NCI-H146 treated with DMSO at 0.1 percent for 48 hours (cell line): ENCODE data around the gene CADPS.

ENCODE experiments used
- DNase-seq: peaks from one replicate; lab custom pipeline; 2025; ENCODE audit not compliant: unreplicated experiment; lab: John Stamatoyannopoulos, UW

CADPS gene

DNA sequence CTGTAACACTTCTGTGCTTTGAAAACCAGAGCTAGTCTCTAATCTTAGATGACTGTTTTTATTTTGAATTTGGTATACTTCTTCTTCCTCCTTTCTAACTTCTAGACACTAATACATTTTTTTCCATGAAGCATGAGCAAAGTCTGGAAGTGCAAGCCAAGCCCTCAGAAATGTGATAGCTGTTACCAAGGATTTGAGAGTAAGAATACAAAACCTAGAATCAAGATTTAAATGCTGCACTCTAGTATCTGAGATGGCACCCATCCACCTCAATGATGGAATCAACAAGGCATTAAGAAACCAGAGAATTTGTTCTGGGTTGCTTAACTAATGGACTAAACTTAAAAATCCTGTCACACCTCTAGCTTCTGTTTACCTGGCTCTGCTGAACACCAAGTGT, 511.0 kb downstream of the CADPS start:
- DNase-seq = no peak

DNA sequence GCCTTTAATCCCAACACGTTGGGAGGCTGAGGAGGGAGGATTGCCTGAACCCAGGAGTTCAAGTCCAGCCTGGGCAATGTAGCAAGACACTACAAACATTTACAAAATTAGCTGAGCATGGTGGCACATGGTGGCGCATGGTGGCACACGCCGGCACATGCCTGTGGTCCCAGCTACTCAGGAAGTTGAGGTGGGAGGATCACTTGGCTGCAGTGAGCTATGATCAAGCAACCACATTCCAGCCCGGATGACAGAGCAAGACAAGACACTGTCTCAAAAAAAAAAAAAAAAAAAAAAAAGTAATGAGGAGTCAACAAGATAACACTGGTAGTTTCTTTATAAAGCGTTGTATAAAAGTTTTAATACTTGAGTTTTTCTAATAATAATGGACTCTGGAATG, 511.9 kb downstream of the CADPS start:
- DNase-seq = no peak

DNA sequence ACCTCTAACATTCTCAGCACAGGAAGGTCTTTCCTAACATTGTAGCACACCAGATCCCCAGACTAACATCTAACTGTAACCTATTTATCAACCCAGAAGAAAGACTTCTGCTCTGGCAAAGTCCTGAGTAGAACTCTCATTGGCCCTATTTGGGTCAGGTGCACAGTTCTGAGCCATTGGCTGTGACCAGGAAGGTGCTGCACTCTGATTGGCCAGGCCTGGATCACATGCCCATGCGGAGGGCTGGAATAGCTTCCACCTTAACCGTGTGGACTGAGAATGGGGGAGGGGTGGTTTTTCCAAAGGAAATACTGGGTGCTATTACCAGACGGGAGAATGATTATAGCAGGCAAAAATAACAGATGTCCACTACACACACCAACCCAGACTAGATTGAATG, 513.4 kb downstream of the CADPS start:
- no peak for DNase-seq

DNA sequence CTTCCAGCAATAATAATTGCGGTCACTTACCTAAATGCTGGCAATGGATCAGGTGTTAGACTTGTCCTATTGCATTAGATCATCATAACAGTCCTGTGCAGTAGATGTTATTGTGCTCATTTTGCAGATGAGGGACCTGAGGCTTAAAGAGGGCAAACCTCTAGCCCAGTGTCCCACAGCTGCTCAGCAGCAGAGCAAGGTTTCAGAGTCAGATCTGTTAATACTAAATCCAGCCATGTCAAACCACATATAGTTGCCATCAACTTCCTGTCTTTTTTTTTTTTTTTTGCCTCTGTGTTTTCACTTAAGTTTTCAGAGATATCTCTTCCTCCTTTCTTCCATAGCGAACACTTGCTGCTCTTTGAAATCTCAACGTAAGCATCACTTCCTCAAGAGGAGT, 514.0 kb downstream of the CADPS start:
- DNase-seq = no peak

DNA sequence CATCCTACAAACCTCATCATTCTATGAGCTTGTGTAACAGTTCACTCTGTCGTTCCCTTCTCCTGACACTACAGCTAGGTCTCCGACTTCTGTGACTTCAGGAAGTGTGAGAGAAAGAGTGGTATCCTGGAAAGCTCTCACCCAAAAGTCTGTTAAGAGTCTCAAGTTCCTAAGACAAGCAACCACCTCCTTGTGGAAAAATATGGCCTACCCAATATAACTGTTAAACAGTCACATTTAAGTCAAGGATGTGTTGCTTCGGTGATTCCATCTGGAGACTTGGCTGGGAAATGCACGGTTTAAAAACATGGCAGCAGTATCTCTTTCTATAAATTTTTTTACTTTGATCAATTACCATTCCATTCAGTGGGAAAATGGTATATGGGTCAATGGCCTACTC, 515.7 kb downstream of the CADPS start:
- no peak for DNase-seq

DNA sequence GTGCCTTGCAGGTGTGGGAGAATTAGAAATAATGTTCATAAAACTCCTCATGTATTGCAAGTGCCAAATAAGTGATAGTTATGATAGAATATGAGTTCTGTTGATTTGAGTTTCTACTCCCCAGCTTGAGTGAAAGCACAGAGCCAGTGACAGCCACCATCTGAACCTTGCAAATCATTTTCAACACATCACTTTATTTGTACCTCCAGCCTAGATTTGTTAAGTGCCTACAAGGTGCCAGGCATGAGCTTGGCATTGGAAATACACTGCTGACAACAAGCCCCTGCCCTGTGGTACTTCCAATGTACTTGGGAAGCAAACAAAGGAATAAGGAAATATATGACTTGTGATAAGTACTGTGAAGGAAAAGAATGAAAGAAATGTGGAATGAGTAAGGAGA, 518.9 kb downstream of the CADPS start:
- no peak for DNase-seq

DNA sequence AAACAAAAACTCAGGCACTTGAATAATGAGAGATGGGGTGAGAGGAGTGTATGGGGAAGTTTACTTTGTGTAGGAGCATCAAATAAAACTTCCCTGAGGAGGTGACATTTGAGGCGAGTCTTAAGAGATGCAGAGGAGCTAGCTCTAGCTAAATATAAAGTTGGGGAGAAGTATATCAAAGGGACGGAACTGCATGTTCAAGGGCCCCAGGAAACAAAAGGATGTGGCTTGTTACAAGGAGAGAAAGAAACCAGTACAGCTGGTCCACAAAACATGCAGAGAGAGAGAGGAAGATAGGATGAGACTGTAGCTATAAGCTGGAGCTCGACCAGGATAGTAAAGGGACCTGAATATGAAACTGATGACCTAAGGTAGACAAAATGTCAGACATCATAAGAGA, 519.5 kb downstream of the CADPS start:
- no peak for DNase-seq
